GM21737 (cell line): ENCODE measurements around the gene LEMD2.

Experiments
- ATAC-seq: cut with Tn5 transposase; IDR thresholded peaks from one replicate; pipeline ENCODE4 v1.9.1; 2021; ENCODE audit warnings: mild to moderate bottlenecking, moderate library complexity; ENCODE audit not compliant: unreplicated experiment

The LEMD2 gene

GRCh38 chr6:33759887-33760629, 28.9 kb downstream of the LEMD2 start:
- no peak for ATAC-seq

DNA sequence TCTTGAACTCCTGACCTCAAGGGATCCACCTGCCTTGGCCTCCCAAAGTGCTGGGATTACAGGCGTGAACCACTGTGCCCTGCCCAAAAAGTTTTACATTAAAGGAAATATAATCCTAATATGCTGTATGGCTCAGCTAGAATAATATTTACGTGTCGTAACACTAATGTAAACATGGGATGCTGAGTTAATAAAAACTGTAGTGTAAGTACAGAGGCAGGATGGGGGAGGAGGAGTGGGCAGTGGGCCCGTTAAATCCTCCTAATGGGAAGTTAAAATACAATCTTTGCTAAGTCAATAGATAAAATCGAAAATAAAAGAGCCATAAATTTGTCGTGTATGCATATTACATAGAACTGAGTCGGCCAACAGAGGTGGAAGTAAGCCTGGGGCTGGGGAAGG, 30.1 kb downstream of the LEMD2 start:
- no peak for ATAC-seq

GRCh38 chr6:33757906-33758305, 31.0 kb downstream of the LEMD2 start:
- ATAC-seq: no peak

DNA sequence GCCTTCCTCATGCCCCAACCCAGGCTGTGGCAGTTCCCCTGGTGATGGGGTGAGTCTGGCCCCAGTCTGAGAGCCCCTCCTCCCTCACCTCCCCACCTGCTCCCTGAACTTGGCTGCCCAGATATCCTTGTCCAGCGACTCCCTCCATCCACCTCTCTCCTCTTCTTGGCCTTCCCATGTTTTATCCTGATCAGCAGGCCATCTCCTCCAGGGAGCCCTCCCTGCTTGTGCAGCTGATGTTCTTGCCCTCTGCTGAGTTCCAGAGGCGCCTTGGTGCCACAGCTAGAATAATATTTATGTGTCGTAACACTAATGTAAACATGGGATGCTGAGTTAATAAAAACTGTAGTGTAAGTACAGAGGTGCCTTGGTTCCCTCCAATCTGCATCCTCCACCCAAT, 31.8 kb downstream of the LEMD2 start:
- ATAC-seq: no peak

DNA sequence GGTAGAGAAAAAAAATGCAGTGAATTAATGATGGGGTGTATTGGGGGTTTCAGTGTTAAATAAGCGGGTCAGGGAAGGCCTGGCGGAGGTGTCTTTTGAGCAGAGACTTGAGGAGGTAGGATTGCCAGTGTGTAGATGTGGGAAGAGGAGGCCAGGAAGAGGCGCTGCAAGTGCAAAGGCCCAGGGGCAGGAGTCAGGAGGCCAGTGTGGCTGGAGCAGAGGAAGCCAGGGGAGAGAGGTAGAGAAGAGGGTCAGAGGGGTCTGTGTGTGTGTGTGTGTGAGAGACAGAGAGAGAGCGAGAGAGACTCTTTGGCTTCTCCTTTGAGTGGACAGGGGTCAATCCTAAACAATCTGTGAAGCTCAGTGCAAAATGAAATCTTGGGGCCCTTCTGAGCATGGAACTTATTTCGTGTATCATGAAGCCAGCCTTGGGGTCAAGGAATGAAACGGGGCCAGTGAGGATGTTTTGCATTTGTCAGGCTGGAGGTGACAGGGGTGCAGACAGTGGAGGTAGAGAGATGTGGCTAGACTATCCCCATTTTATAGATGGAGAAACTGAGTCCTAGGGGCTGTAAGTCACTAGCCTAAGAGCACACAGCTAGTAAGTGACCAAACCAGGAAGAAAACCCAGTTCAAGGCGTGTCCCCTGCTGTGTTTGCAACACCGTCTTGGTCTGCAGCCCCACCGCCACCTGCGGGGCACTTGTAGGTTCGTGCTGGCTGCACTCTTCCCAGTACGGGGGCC, 32.5 kb downstream of the LEMD2 start:
- no peak for ATAC-seq

DNA sequence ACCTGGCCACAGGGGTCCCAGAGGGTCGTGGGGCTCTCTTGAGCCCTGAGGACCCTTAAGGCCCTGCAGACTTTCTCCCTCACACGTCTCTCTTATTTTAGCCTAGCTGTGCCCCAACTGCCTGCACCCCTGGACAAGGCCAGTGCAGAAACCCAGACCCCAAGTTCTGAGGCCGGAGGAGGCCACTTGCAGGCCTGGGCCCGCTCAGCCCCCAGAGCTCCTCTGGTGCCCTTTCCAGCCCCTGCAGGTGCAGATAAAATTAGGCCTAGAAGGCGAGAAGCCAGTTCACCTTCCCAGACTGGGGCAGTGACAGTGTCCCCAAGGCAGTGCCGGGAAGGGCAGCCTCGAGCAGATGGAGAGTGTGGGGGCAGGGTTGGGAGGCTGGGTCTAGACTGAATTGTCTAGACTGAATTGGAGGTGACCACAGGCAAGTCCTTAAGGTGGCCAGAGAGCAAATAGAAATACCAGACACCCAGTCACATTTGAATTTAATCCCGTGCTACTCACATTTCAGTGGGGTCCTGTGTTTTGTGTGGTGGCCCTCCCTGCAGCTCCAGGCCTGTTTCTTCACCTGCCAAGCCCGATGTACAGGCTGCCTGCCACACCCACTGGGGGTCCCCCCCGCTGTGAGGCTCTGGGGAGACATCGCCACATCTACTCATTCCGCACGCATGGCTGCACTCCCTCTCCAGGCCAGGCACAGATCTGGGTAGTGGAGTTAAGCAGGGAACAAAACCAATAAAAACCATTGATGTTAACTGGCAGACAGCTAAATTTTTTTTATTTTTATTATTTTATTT, 33.7 kb downstream of the LEMD2 start:
- ATAC-seq: no peak

- ATAC-seq: no peak
Observed at GRCh38 chr6:33754222-33754621, 34.7 kb downstream of the LEMD2 start.

DNA sequence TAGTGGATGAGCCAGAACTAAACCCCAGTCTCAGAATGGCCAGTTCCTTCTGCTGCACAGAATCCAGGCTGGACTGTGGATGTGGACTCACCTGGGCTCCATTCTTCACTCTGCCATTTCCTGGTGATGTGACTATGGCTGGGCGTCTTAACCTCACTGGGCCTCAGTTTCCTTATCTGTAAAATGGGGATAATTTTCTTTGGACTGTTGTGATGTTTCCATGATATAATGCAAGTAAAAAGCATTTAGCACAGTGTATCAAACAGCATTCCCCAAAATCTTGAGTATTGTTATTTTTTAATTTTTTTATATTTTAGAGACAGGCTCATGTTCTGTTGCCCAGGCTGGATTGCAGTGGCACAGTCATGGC, 36.3 kb downstream of the LEMD2 start:
- ATAC-seq: no peak

- no peak for ATAC-seq
Observed at GRCh38 chr6:33751771-33752645, 36.9 kb downstream of the LEMD2 start.

GRCh38 chr6:33750244-33750991, 38.5 kb downstream of the LEMD2 start:
- no peak for ATAC-seq

- ATAC-seq: no peak
Observed at GRCh38 chr6:33749401-33749800, 39.5 kb downstream of the LEMD2 start.

DNA sequence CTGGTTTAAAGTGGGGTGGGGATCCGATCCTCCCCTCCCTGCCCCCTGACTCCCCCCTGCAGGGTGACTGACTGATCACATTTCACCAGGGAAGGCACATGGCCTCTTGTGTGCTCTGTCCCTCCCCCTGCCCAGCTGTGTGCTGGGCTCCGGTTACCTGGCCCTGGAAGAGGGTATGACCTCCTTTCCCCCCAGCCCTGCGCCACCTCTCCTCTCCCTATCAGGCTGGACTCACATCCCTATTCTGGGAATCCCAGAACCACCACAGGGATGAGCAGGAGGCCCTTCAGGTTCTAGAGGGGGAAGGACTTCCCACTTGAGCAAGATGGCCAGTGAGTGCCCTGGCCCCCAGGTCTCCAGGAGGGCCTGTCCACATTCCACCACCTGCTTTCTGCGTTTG, 40.1 kb downstream of the LEMD2 start:
- ATAC-seq: no peak

- ATAC-seq: no peak
Observed at GRCh38 chr6:33747823-33748222, 41.1 kb downstream of the LEMD2 start.

DNA sequence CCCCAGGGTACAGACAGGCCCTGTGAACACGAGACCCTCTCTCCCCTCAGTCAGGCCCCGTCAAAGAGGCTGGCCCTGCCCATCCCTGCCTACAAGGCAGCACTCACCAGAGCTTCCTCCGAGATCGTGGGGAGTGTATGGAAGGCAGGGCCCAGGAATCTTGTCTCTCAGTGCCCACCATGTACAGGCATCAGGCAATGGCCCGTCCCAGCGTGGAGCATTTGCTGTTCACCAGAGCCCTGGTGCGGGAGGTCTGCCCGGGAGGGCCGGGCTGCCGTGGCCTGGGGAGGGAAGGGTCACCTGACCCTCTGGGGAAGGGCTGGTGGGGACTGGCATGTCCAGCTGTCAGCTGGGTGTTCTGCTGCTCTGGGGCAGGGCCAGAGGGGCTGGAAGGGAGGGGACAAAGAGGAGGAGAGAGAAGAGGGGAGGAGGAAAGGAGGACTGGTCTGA, 42.3 kb downstream of the LEMD2 start, which contains the start of gene IP6K3:
Gene IP6K3, minus strand, starts transcription at position 255 of the 450 bp plus-strand sequence. CDS start 11,429 bp downstream, outside the sequence.
- no peak for ATAC-seq

DNA sequence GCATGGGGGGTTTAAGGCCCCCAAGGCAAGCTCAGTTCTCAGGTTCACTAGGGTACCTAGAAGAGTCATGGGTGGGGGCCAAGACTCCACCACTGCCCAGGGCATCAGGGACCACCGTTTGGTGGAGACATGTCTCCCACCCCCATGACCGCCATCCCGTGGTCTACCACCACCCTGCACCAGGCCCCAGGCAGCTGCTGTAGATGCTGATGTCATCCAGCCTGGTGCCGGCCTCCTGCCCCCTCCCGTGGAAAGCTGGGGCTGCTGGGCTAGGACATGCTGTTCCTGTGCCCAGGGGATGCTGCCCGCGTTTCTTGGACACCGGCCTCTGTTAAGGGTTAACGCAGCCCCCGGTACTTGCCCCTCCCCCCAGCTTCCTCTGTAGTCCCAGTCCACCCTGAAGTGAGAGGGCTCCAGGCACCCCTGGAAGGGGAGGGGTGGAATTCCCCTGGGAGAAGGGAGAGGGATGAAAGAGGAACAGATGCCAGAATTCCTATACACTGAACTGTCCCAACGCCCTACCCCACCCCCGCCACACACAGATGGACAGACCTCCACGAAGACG, 42.8 kb downstream of the LEMD2 start:
- ATAC-seq: no peak

DNA sequence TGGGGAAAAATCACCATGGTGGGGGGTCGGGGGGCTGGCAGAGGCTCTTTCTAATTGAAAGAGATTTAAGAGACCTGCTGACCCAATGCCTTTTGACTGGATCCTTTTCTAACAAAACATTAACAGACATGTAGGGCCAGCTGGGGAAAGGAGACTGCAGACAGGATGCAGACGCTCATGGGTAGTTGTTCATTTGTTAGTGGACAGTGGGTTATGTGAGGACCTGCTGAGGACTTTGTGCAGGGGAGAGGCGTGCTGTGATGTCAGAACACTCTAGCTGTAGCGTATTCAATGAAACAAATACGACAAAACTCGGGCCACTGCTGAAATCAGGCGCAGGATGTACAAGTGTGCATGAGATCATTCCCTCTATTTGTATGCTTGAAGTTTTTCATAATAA, 43.4 kb downstream of the LEMD2 start:
- ATAC-seq: no peak

GRCh38 chr6:33744895-33745546, 43.9 kb downstream of the LEMD2 start:
- ATAC-seq: no peak

DNA sequence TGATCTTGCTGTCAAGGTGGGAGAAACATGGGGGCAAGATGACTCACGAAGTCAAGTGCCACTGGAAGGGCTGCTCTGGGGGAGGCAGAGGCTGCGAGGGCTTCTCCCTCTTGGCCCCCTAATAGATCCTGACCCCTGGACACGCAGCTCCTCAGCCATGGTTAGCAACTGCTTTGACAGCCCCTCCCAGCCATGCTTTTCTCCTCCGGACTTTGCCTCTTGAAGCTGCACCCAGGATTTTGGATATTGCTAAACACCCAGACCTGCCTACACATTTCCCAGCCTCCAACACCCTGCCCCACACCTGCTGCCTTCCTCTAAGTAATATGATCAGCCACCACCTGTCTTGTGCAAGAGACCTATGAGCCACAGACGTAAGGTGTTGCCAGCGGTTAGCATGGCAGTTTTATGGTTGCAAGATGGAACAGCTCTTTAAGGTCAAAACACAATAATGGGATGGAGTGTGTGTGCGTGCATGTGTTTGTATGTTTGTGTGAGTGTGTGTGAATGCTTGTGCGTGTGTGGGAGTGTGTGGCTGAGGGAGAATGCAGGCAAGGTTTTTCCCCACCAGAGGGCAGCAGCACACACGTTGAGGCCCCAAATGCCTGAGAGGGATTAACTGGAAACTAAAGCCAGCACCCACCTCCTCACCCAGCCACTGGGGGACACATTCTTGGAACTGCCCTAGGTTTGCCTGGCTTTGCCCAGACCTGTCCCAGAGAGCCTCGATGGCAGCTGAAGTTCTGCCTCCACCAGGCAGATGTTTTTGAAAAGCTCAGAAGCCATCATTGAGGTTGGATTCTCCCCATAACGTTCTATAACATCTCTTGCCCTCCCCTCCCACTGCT, 44.7 kb downstream of the LEMD2 start:
- no peak for ATAC-seq
